Measurements from ENCODE around the gene RTN4. TPM values are rescaled to one million over a fixed set of nuclear protein-coding genes. Genes with fewer than 3 reads are reported as not detected.

RTN4 gene
- total and polyA plus RNA-seq, 2 experiments from 2014 or later, result 218 to 221 TPM

- TF ChIP-seq EZH2phosphoT487 (IDR thresholded peaks at IDR 0.05; ENCODE audit: unreplicated experiment), result no peak
- TF ChIP-seq NANOG (IDR thresholded peaks at IDR 0.05; ENCODE audit: borderline replicate concordance), result no peak
- TF ChIP-seq, protein P1, sequence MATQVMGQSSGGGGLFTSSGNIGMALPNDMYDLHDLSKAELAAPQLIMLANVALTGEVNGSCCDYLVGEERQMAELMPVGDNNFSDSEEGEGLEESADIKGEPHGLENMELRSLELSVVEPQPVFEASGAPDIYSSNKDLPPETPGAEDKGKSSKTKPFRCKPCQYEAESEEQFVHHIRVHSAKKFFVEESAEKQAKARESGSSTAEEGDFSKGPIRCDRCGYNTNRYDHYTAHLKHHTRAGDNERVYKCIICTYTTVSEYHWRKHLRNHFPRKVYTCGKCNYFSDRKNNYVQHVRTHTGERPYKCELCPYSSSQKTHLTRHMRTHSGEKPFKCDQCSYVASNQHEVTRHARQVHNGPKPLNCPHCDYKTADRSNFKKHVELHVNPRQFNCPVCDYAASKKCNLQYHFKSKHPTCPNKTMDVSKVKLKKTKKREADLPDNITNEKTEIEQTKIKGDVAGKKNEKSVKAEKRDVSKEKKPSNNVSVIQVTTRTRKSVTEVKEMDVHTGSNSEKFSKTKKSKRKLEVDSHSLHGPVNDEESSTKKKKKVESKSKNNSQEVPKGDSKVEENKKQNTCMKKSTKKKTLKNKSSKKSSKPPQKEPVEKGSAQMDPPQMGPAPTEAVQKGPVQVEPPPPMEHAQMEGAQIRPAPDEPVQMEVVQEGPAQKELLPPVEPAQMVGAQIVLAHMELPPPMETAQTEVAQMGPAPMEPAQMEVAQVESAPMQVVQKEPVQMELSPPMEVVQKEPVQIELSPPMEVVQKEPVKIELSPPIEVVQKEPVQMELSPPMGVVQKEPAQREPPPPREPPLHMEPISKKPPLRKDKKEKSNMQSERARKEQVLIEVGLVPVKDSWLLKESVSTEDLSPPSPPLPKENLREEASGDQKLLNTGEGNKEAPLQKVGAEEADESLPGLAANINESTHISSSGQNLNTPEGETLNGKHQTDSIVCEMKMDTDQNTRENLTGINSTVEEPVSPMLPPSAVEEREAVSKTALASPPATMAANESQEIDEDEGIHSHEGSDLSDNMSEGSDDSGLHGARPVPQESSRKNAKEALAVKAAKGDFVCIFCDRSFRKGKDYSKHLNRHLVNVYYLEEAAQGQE (IDR thresholded peaks at IDR 0.05; ENCODE audit: unreplicated experiment), result no peak
- TF ChIP-seq POLR2AphosphoS5 (IDR thresholded peaks at IDR 0.05; ENCODE audit: low read depth), result no peak
- no peak for TF ChIP-seq CTCF (conservative IDR thresholded peaks at IDR 0.05; ENCODE audit: low read depth in 2 of 2)
These were observed 46.3 kb downstream of the RTN4 start (continued) for GRCh38 chr2:55003706-55004639.

- H3K4me1 ChIP-seq (ENCODE audit: insufficient read depth), result peaks cover 40% of the 10 kb centered on the region
- Mint-ChIP-seq H3K9me3 (no peaks in the 10 kb centered on the region), H3K4me1 (peaks cover 57% of the 10 kb centered on the region), H3K4me3 (no peak overlapping the region), H3K27ac (0 out of 2 replicates have a peak overlapping the region, but pooled peaks have one; percentile 3), H3K36me3 (ENCODE audit: low read depth) (no peaks in the 10 kb centered on the region), H3K27me3 (ENCODE audit: insufficient read depth, low read depth, poor library complexity) (no peaks in the 10 kb centered on the region)
- H3K9me2 ChIP-seq (ENCODE audit: insufficient read depth), result no peaks in the 10 kb centered on the region
- no peaks in the 10 kb centered on the region for H3K27me3 ChIP-seq (ENCODE audit: insufficient read depth)
- 0 out of 2 replicates have a peak overlapping the region, but pooled peaks have one; percentile 12 for H3K27ac ChIP-seq (ENCODE audit: low read depth)
- H4K20me1 ChIP-seq (replicated peaks; ENCODE audit: insufficient read depth), result peaks cover 55% of the 10 kb centered on the region
- ATAC-seq (no peak), DNase-seq (ENCODE audit: low spot score) (no peak)
- H3K4me2 ChIP-seq, result no peak overlapping the region
- no peaks in the 10 kb centered on the region for H3F3A ChIP-seq (replicated peaks; ENCODE audit: low read depth)
- H3K36me3 ChIP-seq (ENCODE audit: insufficient read depth), result no peaks in the 10 kb centered on the region; the same call in 1 of the 2 replicates
- no peak overlapping the region for H3K4me3 ChIP-seq
- peaks cover 100% of the 10 kb centered on the region for H3K79me2 ChIP-seq (replicated peaks; ENCODE audit: insufficient read depth)
- no peak overlapping the region for H2AFZ ChIP-seq
- TF ChIP-seq STAT1 (IDR thresholded peaks at IDR 0.05; ENCODE audit: unreplicated experiment) (no peak), CTCF (conservative IDR thresholded peaks at IDR 0.05; ENCODE audit: low read depth in 2 of 2) (no peak), ETS1 (IDR thresholded peaks at IDR 0.05) (no peak)
- TF ChIP-seq, protein P2, sequence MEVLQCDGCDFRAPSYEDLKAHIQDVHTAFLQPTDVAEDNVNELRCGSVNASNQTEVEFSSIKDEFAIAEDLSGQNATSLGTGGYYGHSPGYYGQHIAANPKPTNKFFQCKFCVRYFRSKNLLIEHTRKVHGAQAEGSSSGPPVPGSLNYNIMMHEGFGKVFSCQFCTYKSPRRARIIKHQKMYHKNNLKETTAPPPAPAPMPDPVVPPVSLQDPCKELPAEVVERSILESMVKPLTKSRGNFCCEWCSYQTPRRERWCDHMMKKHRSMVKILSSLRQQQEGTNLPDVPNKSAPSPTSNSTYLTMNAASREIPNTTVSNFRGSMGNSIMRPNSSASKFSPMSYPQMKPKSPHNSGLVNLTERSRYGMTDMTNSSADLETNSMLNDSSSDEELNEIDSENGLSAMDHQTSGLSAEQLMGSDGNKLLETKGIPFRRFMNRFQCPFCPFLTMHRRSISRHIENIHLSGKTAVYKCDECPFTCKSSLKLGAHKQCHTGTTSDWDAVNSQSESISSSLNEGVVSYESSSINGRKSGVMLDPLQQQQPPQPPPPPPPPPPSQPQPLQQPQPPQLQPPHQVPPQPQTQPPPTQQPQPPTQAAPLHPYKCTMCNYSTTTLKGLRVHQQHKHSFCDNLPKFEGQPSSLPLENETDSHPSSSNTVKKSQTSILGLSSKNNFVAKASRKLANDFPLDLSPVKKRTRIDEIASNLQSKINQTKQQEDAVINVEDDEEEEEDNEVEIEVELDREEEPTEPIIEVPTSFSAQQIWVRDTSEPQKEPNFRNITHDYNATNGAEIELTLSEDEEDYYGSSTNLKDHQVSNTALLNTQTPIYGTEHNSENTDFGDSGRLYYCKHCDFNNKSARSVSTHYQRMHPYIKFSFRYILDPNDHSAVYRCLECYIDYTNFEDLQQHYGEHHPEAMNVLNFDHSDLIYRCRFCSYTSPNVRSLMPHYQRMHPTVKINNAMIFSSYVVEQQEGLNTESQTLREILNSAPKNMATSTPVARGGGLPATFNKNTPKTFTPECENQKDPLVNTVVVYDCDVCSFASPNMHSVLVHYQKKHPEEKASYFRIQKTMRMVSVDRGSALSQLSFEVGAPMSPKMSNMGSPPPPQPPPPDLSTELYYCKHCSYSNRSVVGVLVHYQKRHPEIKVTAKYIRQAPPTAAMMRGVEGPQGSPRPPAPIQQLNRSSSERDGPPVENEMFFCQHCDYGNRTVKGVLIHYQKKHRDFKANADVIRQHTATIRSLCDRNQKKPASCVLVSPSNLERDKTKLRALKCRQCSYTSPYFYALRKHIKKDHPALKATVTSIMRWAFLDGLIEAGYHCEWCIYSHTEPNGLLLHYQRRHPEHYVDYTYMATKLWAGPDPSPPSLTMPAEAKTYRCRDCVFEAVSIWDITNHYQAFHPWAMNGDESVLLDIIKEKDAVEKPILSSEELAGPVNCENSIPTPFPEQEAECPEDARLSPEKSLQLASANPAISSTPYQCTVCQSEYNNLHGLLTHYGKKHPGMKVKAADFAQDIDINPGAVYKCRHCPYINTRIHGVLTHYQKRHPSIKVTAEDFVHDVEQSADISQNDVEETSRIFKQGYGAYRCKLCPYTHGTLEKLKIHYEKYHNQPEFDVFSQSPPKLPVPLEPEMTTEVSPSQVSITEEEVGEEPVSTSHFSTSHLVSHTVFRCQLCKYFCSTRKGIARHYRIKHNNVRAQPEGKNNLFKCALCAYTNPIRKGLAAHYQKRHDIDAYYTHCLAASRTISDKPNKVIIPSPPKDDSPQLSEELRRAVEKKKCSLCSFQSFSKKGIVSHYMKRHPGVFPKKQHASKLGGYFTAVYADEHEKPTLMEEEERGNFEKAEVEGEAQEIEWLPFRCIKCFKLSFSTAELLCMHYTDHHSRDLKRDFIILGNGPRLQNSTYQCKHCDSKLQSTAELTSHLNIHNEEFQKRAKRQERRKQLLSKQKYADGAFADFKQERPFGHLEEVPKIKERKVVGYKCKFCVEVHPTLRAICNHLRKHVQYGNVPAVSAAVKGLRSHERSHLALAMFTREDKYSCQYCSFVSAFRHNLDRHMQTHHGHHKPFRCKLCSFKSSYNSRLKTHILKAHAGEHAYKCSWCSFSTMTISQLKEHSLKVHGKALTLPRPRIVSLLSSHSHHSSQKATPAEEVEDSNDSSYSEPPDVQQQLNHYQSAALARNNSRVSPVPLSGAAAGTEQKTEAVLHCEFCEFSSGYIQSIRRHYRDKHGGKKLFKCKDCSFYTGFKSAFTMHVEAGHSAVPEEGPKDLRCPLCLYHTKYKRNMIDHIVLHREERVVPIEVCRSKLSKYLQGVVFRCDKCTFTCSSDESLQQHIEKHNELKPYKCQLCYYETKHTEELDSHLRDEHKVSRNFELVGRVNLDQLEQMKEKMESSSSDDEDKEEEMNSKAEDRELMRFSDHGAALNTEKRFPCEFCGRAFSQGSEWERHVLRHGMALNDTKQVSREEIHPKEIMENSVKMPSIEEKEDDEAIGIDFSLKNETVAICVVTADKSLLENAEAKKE (CRISPR knock-in tag; IDR thresholded peaks at IDR 0.05), result no peak
These were observed 48.5 kb downstream of the RTN4 start for GRCh38 chr2:55001716-55002115.

Measured in GM23338 (cell line).